GM12892 (cell line): ENCODE data around the gene RPP25.
A peak's percentile ranks its signal among the peaks of the same experiment; 100 is the strongest.

ENCODE experiments used
- POLR2A ChIP-seq: IDR thresholded peaks from 2 replicates; pipeline ENCODE4 v1.6.1; 2011; ENCODE audit warnings: low read depth, low read length, control low read depth
- POLR2AphosphoS5 ChIP-seq: IDR thresholded peaks from 2 replicates; pipeline ENCODE4 v1.6.1; 2011; ENCODE audit warnings: low read depth, low read length, control low read depth
- TAF1 ChIP-seq: IDR thresholded peaks from 2 replicates; pipeline ENCODE4 v1.6.1; 2011; ENCODE audit warnings: low read depth, mild to moderate bottlenecking, control low read depth, low read length, borderline replicate concordance

DNA sequence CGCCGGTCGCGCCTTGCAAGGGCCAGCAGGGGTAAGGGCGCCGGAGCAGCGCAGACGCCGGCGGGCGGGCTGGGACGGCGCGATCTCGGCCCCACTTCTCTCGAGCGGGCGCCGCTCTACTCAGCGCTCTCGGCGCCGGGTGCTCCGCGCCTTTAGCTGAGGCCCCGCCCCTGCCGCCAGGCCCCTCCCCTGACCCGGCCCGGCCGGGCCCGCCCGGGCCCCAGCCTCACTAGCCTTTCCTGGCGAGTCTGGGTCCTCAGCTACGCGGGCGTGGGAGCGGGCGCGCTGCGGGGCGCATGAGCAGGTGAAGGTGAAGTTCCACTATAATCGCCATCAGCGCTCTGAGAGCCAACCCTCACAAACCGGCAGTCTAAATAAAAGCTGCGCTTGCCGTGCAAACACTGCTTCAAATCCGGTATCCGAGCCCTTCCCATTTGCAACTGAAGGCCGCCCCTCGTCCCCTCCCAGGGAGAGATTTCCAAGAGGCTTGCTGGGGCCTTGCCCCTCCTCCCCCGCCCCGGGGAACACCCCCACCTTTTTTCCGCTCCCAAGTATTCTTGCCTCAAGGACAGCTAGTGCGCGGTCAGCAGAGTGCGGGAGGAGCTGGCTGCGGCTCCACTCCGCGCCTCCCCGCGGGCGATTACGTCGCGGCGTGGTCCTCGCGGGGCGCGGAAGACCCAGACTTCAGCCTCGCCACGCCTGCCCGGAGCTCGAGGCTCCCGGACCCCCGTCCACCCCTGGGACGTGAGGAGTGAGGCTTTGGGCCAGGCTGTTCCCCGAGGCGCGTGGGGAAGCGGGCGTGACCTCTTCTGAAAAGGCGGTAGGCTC lies at the start of gene RPP25:
- TF ChIP-seq POLR2AphosphoS5 (no peak), POLR2A (peak; percentile 50; the same call in 1 of the 2 replicates), TAF1 (no peak)
